HepG2 (cell line): ENCODE measurements around the gene MLXIPL. TPM values are rescaled to one million over a fixed set of nuclear protein-coding genes. Genes with fewer than 3 reads are reported as not detected.

ENCODE experiments used
- CREB1 ChIP-seq, 2 experiments: fragments of 450-650 bp in 1 of 2; IDR thresholded peaks; 2 replicates each; pipeline ENCODE4 v1.6.1; 2016 to 2017; ENCODE audit warnings: control low read depth in 1 of 2, mild to moderate bottlenecking in 1 of 2, missing compliant biosample characterization in 1 of 2, missing genetic modification characterization in 1 of 2
- E2F1 ChIP-seq: sonication (generic); formaldehyde crosslinking; IDR thresholded peaks from 2 replicates; pipeline ENCODE4 v1.5.0; 2020; ENCODE audit warnings: missing genetic modification reagents
- GTF2F1 ChIP-seq: fragments of 150-350 bp; IDR thresholded peaks from 2 replicates; pipeline ENCODE4 v1.6.1; 2014; ENCODE audit warnings: low read length
- HCFC1 ChIP-seq: fragments of 150-350 bp; IDR thresholded peaks from 2 replicates; pipeline ENCODE4 v1.6.1; 2014; ENCODE audit warnings: low read depth, low read length
- NR0B2 ChIP-seq: sonication (generic); formaldehyde crosslinking; IDR thresholded peaks from 2 replicates; pipeline ENCODE4 v1.4.0; 2020; ENCODE audit warnings: mild to moderate bottlenecking, missing genetic modification reagents
- PATZ1 ChIP-seq: sonication (generic); formaldehyde crosslinking; IDR thresholded peaks from 2 replicates; pipeline ENCODE4 v1.4.0; 2020; ENCODE audit warnings: missing genetic modification reagents
- PAXIP1 ChIP-seq: sonication (generic); formaldehyde crosslinking; conservative IDR thresholded peaks from 2 replicates; pipeline ENCODE4 v1.4.0; 2020; ENCODE audit warnings: mild to moderate bottlenecking, missing genetic modification reagents, moderate library complexity
- TEF ChIP-seq: sonication (generic); formaldehyde crosslinking; IDR thresholded peaks from 2 replicates; pipeline ENCODE4 v1.5.0; 2020; ENCODE audit warnings: missing genetic modification reagents
- ZFP36L2 ChIP-seq: sonication (generic); formaldehyde crosslinking; IDR thresholded peaks from 2 replicates; pipeline ENCODE4 v1.4.0; 2020; ENCODE audit warnings: missing genetic modification reagents
- ZNF142 ChIP-seq: sonication (generic); formaldehyde crosslinking; IDR thresholded peaks from 2 replicates; pipeline ENCODE4 v1.4.0; 2020; ENCODE audit warnings: missing genetic modification reagents
- ZNF432 ChIP-seq: sonication (generic); formaldehyde crosslinking; IDR thresholded peaks from 2 replicates; pipeline ENCODE4 v1.5.0; 2020; ENCODE audit warnings: missing genetic modification reagents, mild to moderate bottlenecking, borderline replicate concordance
- ZNF660 ChIP-seq: sonication (generic); formaldehyde crosslinking; IDR thresholded peaks from 2 replicates; pipeline ENCODE4 v1.5.1; 2020; ENCODE audit warnings: mild to moderate bottlenecking, low read depth, missing genetic modification reagents, borderline replicate concordance
- ZNF724P ChIP-seq: sonication (generic); formaldehyde crosslinking; IDR thresholded peaks from 2 replicates; pipeline ENCODE4 v1.8.0; 2022; ENCODE audit warnings: missing genetic modification reagents, borderline replicate concordance
- ZNF850 ChIP-seq: sonication (generic); formaldehyde crosslinking; conservative IDR thresholded peaks from 2 replicates; pipeline ENCODE4 v1.9.0; 2021; ENCODE audit warnings: mild to moderate bottlenecking, missing genetic modification reagents
- polyA plus RNA-seq, 8 experiments: library from polyadenylated mRNA; depleted of rRNA in 3 of 8; stranded (reverse) in 7 of 8; unstranded in 1 of 8; fragments of >200 nt; fragmentation: Illumina TruSeq in 4 of 8; extraction: Trizol in 4 of 8; gene quantifications; 2 replicates each; pipeline versions ENCODE4 v1.2.1 to v1.2.3, GENCODE V29; 2011 to 2016; ENCODE audit warnings: low read depth in 4 of 8, missing spikeins in 1 of 8, mixed read lengths in 1 of 8; ENCODE audit not compliant: insufficient read depth in 1 of 8
- total RNA-seq, 5 experiments: library from RNA; depleted of rRNA; stranded (reverse); fragments of >200 nt; fragmentation: Illumina TruSeq; extraction: Trizol; gene quantifications; 2 replicates each; pipeline ENCODE4 v1.2.3, GENCODE V29; 2016; ENCODE audit warnings: low read depth in 1 of 5

MLXIPL gene
- total and polyA plus RNA-seq, 2 of the 13 experiments (the other 11 are each of a cell fraction or from before 2014, with no cell fraction given): 51.6 to 60.1 TPM

GRCh38 chr7:73613954-73614735 is 10.2 kb downstream of the MLXIPL start (continued):
- TF ChIP-seq ZNF142 (CRISPR knock-in tag): no peak
- TF ChIP-seq PAXIP1 (CRISPR knock-in tag): peak; percentile 50
- TF ChIP-seq ZNF850 (CRISPR knock-in tag): no peak
- TF ChIP-seq HCFC1: no peak
- no peak for TF ChIP-seq CREB1 (IDR thresholded peaks at IDR 0.05)
- TF ChIP-seq CREB1 (CRISPR knock-in tag; IDR thresholded peaks at IDR 0.05): no peak
- no peak for TF ChIP-seq GTF2F1
- no peak for TF ChIP-seq PATZ1
- no peak for TF ChIP-seq E2F1 (CRISPR knock-in tag)
- no peak for TF ChIP-seq TEF (CRISPR knock-in tag)
- TF ChIP-seq NR0B2: no peak
- no peak for TF ChIP-seq ZNF660 (CRISPR knock-in tag)
- no peak for TF ChIP-seq ZFP36L2 (CRISPR knock-in tag)
- no peak for TF ChIP-seq ZNF432 (CRISPR knock-in tag)
- TF ChIP-seq ZNF724P (CRISPR knock-in tag): no peak
